ENCODE measurements around the gene NBEAL1.

GRCh38 chr2:203021991-203022390, 7.3 kb downstream of the NBEAL1 start:
- no peak for TF ChIP-seq POLR2A (IDR thresholded peaks at IDR 0.05; ENCODE audit: low read length)
- no peak for TF ChIP-seq GATA1 (IDR thresholded peaks at IDR 0.05; ENCODE audit: low read depth, low read length)

All from erythroblast (primary cell).